ENCODE data around the gene MBD4.
"Not testable (repeated sequence)": the region's sequence is repeated elsewhere in the genome, so short reads cannot be mapped to it uniquely, and the experiment has no call there.

Gene MBD4

DNA sequence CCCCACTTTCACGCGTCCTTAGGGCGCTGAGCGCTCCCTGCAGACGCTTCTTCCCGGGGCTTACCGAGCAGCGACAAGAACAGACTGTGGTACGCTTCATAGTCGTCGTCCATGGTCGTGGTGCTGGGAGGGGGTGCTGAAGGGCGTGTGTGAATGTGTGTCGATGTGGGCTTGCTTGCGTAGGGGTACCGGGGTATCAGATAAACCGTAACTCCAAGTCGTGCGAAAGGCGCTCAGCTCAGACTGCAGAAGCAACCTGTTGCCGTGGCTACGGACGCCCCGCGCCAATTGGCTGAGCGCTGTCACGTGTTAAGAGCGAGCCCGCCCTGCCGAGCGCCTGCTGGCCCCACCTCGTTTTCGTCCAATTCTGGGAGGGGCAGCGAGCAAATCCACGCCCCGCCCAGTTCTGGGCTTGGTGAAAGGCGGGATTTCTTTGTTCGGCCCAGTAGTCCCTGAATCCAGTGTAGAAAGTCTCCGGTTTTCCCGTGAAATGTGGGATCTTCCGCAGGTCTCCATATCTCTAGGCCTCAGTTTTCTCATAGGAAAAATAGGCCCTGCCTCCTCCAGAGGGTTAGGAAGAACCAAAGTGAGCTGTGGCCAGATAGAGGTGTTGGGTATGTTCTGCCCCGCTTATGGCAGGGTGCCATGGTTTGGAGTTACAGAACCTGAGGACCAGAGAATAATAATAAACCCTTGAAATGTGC lies 11.2 kb downstream of the MBD4 start, which contains the start of gene EFCAB12:
TSS of gene EFCAB12 (minus strand) at position 261 of the 704 bp plus-strand sequence. CDS start at position 113, 148 bp downstream.
- DNase-seq: peak; percentile 96

DNA sequence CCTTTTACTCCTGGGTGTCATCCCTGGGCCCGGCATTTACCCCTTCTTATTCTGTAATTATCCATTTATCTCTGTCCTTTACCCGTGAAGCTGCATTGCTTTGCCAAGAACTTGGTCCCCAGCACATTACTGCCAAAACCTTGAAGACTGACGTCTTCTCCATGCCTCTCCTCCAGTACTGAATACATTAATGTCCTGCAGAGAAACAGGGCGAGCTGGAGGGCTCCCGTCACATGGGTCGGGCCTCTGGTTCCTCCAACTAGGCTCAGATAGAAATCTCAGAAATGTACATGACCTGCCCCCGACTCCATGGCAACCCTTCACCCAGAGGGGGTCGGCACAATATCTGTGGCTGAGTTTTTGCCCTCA lies 11.8 kb downstream of the MBD4 start:
- DNase-seq: no peak

DNA sequence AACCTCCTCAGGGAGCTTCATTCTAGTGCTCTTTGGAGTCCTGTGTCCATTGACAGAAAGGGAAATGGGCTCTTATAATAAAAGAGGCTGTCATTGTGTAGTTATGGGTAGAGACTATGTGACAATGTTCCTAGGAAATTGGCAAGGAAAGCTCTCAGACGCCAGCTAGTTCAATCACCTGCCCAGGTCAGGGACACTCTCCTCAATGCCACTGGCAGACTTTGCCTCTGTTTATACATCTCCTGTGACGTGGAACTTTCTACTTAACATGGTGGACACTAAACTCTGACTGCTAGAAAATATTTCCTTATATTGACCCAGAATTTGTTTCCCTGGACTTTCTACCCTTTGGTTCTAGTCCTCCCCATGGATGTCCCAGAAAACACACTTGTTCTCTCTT lies 14.1 kb downstream of the MBD4 start:
- DNase-seq: no peak

DNA sequence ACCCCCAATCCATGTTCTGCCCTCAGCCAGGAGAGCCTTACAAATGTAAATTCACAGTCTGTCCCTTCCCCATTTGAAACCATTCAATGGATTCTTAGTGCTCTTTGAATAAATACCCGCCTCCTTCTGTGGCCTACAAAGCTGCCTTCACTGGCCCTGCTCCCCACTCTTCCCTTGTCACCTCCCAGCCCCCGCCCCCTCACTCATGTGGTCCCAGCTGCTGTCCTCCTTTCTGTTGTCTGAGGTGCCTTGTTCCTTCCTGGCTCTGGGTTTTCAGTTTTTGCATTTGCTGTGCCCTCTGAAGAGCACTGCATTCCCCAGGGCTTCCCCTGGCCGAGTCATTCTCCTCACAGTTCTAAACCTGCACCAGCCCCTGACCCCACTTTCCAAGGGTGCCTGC lies 14.5 kb downstream of the MBD4 start:
- DNase-seq: peak; percentile 51

DNA sequence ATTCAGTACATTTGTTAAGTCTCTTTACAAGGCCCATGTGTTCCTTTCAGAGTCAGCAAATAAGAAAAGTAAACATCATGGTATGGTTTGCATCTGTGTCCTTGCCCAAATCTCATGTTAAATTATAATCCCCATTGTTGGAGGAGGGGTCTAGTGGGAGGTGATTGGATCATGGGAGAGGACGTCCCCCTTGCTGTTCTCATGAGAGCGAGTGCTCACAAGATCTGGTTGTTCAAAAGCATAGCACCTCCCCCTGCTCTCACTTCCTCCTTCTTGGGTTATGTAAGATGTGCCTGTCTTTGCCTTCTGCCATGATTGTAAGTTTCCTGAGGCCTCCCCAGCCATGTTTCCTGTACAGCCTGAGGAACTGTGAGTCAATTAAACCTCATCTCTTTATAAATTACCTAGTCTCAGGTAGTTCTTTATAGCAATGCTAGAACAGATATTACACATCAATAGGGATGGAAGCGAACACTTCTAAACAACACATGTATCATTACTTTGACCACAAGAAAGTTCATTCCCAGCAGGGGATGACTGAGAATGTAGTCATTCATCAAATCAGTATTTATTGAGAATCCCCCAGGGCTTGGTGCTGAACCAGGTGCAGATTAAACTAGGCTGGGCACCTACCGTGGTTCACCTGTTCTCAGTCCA lies 15.4 kb downstream of the MBD4 start:
- DNase-seq: peak; percentile 46

DNA sequence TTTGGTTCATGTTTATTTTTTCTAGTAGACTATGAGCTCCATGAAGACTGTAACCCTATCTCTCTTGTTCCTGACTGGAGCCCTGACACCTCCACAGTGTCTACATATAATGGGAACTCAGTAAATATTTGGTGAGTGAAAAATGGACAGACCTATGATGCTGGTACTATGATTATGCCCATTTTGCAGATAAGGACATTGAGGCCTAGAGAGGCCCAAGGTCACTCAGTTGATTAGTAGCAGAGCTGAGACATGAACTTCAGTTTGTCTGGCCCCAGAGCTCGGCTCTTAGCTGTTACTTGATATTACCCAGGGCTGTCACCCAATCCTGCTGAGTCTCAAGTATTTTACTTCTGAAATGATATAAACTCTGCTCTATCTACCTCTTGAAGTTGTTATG lies 16.9 kb downstream of the MBD4 start:
- DNase-seq: peak; percentile 15

DNA sequence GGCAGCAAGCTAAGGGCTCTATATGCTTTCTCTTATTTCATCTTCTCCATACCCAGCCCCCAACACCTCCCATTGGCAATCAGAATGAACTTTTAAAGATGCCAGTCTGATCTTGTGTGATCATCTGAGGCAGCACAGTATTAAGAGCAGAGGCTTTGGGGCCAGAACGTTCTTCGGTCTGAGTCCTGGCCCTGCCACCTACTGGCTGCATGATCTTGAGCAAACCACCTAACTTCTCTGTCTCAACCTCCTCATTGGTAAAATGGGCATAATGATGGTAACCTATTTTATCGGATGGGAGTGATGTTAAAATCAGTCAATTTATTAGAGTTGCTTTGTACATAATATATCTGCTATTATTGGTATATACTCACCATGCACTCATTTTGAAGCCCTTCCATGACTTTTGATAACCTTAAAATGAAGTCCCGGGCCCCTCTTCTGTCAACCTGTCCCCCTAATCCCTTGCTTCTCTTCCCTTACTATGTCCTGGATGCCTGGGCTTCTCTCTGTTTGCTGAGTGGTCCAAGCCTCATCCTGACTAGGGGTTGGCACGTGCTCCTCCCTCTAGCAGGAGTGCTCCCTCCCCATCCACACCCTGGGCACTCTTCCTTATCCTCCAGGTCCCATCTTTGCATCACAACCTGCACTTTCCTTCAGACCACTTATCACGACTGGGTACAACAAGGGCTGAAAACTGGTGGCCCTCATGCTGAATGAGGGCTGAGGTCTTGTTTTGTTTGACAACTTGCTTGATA lies 17.6 kb downstream of the MBD4 start:
- DNase-seq: peak; percentile 32

DNA sequence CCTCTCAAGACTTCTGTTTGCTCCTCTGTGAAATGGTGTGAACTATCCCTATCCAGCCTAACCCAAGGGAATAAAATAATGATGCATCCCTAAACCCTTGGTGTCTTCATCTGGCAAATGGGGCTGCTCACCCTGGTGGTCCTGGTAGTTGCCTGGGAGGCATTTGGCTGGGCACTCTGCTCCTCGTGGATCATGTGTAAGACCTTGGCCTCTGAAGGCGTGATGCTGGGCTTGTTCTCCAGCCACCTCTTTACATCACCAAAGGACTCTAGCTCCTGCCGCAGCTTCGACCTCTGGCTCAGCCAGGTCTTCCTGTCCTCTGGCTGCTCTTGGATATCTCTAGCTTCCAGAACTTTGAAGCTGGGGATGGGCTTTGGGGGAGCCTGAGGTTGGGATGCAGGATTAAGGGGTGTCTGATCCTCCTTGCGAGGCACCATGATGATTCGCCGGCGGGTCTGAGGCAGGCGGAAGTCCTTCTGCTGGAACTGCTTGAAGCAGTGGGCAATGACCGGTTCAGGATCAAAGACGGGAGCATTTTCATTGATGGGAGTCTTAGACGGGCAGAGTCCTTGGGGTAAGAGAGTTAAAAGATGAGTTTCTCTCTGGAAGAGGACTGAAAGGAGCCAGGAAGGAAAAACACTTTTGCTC lies 18.4 kb downstream of the MBD4 start:
- DNase-seq: peak; percentile 38

DNA sequence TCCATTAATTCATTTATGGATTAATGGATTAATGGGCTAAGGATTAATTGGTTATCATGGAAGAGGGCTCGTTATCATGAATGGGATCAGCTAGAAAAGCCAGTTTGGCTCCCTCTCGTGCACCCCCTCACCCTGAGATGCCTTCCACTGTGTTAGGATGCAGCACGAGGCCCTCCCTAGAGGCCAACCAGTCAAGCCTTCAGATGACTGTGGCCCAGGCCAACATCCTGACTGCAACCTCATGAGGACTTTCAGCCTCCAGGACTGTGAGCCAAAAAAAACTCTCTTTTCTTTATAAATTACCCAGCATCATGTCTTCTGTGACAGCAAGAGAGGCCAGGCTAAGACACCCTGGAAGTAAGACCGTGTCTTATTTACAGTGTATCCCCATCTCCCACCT lies 20.3 kb downstream of the MBD4 start:
- peak; percentile 29 for DNase-seq

DNA sequence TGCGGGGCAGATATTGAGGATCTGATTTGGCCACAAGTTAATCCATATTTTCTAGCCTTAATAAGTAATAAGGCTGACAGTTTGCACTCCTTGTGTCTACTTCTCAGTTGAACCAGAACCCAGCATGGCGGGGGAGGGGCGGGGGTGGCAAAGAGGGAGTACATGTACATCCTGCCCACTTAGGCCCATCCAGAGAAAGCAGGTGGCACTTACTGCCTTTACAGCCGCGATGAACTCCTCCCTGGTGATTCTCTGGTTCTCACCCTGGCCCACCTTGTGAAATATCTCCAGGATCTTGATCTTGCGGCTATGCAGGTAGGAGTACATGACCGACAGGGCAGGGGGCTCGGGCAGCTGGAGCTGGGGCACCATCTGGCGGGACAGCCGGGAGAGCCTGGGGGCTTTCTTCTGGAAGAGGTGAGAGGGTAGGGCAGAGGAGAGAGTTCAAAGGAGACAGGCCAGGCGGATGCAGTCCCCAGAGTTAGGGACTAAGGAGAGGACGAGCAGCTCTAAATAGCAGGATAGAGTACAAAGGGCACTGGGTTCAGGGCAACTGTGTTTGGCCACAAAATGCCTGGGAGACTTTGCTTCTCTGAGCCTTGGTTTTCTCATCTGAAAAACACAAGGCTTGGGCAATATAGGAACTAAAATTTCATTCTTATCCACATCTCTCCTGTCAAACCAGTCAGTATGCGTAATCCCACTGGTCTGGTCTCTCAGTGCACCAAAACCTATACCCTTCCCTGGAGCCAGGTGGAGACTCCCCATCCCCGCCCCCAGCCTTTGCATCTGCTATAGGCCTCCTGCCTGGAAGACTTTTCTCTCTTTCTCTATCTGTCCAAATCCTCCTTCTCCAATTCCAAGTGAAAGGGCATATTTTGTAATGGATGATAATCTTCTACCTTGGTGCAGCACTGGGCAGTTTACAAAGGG lies 21.4 kb downstream of the MBD4 start:
- peak; percentile 44 for DNase-seq

DNA sequence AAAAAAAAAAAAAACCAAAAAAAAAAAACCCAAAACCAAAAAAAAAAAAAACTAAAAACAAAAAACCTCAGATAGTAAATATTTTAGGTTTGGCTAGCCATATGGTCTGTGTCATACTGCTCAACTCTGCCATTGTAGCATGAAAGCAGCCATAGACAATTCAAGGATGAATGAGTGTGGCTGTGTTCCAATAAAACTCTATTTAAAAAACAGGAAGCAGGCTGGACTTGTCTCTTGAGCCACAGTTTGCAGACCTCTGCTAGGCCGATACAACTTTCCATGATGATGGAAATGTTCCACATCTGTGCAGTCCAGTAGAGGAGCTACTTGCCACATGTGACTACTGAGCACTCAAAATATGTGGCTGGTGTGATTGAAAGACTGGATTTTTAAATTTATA lies 22.4 kb downstream of the MBD4 start:
- DNase-seq: no peak

DNA sequence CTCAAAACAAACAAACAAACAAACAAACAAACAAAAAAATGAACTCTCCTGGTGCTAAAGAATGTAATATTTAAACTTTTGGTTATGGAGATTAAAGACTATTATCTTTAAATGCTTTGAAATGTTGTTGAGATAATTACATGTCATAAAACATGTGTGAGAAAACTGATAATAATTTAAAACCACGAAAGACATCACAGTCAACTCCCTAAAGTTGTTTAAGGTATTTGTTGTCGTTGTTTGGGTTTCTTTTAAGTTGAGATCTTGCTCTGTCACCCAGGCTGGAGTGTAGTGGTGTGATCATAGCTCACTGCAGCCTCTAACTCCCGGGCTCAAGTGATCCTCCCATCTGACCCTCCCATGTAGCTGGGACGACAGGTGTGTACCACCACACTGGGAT lies 23.3 kb downstream of the MBD4 start:
- DNase-seq: peak; percentile 24

DNA sequence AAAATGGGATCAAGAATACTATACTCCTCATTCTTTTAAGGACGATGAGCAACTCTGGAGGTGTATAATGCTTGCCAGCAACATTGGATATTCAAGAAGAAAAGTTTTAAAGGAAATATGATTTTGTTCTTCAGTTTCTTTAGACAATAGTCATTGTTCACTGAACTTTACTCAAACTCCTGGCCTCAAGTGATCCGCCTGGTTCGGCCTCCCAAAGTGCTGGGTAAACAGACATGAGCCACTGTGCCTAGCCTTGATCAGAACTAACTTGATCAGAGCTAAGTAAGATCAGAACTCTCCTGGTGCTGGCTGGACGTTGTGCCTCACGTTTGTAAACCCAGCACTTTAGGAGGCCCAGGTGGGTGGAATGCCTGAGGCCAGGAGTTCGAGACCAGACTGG lies 23.9 kb downstream of the MBD4 start:
- peak; percentile 28 for DNase-seq

DNA sequence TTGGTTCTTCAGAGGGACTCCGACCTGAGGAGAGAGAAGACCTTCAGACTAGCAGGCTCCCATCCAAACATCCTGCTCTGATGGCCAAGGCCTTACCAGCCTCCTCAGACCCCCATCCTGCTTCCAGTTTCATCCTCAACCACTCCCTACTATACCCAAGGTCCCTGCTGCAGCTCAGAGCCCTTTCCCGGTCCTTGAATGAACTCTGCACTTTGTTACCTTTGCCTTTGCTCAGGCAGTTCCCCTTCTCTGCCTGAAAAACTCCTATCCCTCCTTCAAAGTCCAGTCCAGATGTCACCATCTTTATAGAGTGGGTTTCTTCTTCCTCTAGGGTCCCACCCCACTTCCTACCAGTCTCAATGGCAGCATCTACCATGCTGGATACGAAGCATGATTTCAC lies 24.4 kb downstream of the MBD4 start:
- peak; percentile 15 for DNase-seq

DNA sequence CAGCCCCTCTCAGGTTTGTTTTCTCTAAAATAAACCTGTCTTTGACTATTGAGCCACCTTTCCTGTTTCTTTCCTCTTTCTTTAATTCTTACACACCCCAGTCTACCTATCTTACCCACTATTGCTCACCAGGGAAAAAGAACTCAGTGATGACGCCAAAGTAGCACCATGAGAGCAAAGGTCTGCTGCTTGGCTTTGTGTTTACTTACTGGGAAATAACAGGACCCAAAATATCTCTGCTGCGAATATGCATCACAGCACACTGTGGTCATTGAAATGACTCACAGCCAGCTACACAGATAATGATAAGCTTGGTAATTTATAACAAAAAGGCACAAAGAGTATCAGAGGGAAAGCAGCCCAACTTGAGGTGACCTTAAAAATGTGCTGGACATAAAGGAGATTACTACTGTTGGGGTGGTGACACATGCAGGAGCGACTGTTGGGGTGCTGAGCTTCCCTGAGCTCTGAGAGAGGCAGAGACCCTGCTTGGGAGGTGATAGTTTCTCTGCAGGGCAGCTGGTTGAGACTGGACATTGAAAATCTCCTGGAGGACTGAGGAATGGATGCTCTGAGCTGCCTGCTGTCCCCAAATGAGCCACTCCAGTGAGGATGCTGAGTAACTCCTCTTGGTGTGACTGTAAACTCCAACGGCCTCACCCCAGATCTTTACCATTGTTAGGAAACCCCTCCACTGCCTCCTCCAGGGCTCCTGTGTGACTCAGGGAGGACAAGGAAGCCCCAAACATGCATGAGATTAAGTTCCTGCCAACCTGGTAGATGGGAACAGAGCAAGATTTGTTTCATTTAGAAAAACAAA lies 25.9 kb downstream of the MBD4 start:
- peak; percentile 48 for DNase-seq

DNA sequence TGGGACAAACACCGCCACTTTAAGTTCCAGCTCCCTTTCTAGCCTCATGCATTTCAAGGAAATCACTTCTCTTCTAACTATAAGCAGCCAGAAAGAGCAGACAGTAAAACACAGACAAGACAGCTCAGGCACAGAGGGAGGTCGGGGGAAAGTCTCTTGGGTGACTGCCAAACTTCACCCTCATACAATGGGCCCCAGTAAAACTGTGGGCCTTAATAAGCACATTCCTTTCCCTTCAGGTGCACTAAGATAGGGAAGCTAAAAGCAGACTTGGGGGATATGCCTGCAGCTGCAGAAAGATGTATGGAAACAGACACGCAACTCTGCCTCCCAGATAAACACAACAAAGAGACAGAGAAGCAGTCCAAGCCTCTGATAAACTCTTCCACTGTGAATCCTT lies 26.5 kb downstream of the MBD4 start:
- DNase-seq: not testable (repeated sequence)

DNA sequence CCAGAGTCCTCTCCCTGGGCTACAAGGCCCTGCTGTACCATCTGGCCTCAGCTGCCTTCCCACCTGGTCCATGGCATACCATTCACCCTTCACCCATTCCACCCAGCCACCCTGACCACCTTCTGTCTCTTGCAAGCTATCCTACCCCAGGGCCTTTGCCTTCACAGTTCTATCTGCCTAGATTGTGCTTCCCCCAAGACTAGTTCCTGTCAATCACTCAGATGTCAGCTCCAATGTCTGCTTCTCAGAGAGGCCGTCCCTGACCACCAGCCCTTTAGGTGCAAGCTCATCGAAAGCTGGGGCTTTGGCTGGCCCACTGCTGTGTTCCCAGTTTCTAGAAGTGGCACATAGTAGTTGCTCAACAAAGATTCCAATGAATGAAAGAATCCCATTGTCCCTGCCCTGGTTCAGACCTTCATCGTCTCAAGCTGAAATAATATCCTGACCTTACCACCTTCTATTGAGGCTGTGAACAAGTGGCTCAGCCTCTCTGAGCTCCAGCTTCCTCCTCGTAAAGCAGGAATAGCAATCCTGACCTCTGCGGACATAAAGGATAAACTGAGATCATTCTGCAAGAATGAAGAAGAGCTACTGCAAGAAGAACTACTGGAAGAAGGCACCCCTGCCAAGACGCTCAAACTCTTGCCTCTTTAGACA lies 27.1 kb downstream of the MBD4 start:
- DNase-seq: peak; percentile 31

DNA sequence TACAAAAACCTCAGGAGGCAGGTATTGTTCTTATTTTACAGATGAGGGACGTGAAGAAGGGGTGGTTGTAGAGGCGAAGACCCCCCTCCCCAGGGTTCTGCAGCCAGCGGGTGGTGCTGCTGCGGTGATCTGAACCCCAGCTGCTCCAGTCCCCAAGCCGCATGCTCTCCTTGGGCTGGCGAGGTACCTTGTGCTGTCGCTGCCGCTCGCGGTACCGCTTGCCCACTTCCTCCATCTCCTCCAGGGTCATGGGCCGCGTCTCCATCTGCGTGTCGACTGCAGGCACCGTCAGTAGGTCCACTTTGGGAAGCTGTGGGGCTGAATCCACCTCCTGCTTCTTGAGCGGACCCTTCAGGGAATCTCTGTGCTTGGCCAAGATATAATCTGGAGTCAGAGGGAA lies 28.8 kb downstream of the MBD4 start:
- DNase-seq: no peak

DNA sequence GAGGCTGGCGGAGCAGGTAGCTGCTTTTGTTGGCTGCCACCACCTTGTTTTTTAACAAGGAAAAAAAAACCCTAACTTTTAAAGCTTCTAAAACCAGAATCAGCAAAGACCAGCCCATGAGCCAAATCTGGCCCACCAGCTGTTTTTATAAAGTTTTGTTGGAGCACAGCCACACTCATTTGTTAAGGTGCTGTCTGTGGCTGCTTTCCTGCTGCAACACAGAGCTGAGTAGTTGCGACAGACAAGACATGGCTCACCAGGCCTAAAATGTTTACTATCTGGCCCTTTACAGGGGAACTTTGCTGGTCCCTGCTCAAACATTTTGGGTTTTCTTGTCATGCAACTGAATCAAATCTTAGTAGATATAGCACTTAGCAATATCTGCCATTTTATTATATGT lies 30.2 kb downstream of the MBD4 start:
- no peak for DNase-seq

DNA sequence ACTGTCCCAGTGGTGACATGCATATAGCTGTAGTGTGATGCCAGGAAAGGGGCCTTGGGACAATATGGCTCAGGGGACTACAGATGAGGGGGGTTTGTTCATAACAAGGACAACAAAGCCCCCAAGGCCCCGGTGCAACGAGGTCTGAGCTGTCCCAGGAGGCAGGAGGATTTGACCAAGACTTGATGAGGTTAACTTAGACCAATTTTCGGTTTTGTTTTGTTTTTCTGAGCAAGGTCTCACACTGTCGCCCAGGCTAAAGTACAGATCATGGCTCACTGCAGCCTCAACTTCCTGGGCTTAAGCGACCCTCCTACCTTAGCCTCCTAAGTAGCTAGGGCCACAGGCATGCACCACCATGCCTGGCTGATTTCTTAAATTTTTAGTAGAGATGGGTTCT lies 35.1 kb downstream of the MBD4 start:
- DNase-seq: no peak

DNA sequence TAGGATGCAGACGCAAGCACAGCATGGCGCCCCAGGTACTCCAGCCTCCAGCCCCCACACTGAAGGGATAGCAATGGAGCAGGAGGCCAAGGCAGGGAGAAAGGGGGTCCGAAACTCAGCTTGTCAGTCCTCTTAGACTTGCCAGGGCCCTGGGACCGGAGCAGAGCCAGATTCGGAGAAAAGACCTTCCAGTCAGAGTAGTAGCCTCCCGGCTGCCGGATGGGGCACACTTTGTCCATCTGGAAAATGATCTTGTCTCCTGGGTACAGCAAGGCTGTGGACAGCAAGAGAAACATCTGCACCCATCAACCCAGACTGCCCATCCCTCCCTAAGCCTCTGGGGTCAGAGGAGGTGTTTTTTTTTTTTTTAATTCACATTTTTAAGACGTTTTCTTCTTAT lies 35.6 kb downstream of the MBD4 start:
- DNase-seq: no peak
